ENCODE results near the gene C17orf50.

The C17orf50 gene

GRCh38 chr17:35786941-35787432, 26.3 kb downstream of the C17orf50 start:
- DNase-seq (ENCODE audit: low read depth, low spot score): no peak
- H3K4me1 ChIP-seq (ENCODE audit: insufficient read depth, insufficient read length): no peaks in the 10 kb centered on the region
- no peaks in the 10 kb centered on the region for H3K27me3 ChIP-seq (ENCODE audit: insufficient read depth, insufficient read length)
- no peaks in the 10 kb centered on the region for H3K36me3 ChIP-seq (ENCODE audit: insufficient read depth, insufficient read length, low read length)
- no peak overlapping the region for H3K9ac ChIP-seq (ENCODE audit: insufficient read length, low read depth)
- TF ChIP-seq YY1 (IDR thresholded peaks at IDR 0.05; ENCODE audit: insufficient read depth, insufficient read length) (no peak), SUZ12 (IDR thresholded peaks at IDR 0.05; ENCODE audit: extremely low read depth, insufficient read depth, insufficient read length) (no peak), ZNF274 (IDR thresholded peaks at IDR 0.05; ENCODE audit: low read depth, low read length) (no peak)
- no peak overlapping the region for H3K4me3 ChIP-seq (ENCODE audit: insufficient read length, low read depth)
- H3K9me3 ChIP-seq (ENCODE audit: insufficient read depth, low read length): no peaks in the 10 kb centered on the region

GRCh38 chr17:35788477-35789368, 28.0 kb downstream of the C17orf50 start:
- no peak for TF ChIP-seq ZNF274 (IDR thresholded peaks at IDR 0.05; ENCODE audit: low read depth, low read length)
- no peak for TF ChIP-seq YY1 (IDR thresholded peaks at IDR 0.05; ENCODE audit: insufficient read depth, insufficient read length)
- TF ChIP-seq SUZ12 (IDR thresholded peaks at IDR 0.05; ENCODE audit: extremely low read depth, insufficient read depth, insufficient read length): no peak
- H3K4me3 ChIP-seq (ENCODE audit: insufficient read length, low read depth): no peak overlapping the region
- H3K9me3 ChIP-seq (ENCODE audit: insufficient read depth, low read length): no peaks in the 10 kb centered on the region
- peaks cover 6% of the 10 kb centered on the region for H3K27me3 ChIP-seq (ENCODE audit: insufficient read depth, insufficient read length)
- H3K4me1 ChIP-seq (ENCODE audit: insufficient read depth, insufficient read length): no peaks in the 10 kb centered on the region
- no peak overlapping the region for H3K9ac ChIP-seq (ENCODE audit: insufficient read length, low read depth)
- DNase-seq (ENCODE audit: low read depth, low spot score): no peak
- no peaks in the 10 kb centered on the region for H3K36me3 ChIP-seq (ENCODE audit: insufficient read depth, insufficient read length, low read length)

GRCh38 chr17:35790841-35791240, 30.2 kb downstream of the C17orf50 start:
- Histone ChIP-seq H3K36me3 (ENCODE audit: insufficient read depth, insufficient read length, low read length) (no peaks in the 10 kb centered on the region), H3K4me1 (ENCODE audit: insufficient read depth, insufficient read length) (peaks cover 1% of the 10 kb centered on the region), H3K27me3 (ENCODE audit: insufficient read depth, insufficient read length) (peaks cover 27% of the 10 kb centered on the region), H3K4me3 (ENCODE audit: insufficient read length, low read depth) (no peak overlapping the region), H3K9ac (ENCODE audit: insufficient read length, low read depth) (no peak overlapping the region), H3K9me3 (ENCODE audit: insufficient read depth, low read length) (no peaks in the 10 kb centered on the region)
- TF ChIP-seq SUZ12 (IDR thresholded peaks at IDR 0.05; ENCODE audit: extremely low read depth, insufficient read depth, insufficient read length) (no peak), YY1 (IDR thresholded peaks at IDR 0.05; ENCODE audit: insufficient read depth, insufficient read length) (no peak), ZNF274 (IDR thresholded peaks at IDR 0.05; ENCODE audit: low read depth, low read length) (no peak)
- no peak for DNase-seq (ENCODE audit: low read depth, low spot score)

GRCh38 chr17:35791681-35792350, 31.1 kb downstream of the C17orf50 start:
- TF ChIP-seq ZNF274 (IDR thresholded peaks at IDR 0.05; ENCODE audit: low read depth, low read length) (no peak), YY1 (IDR thresholded peaks at IDR 0.05; ENCODE audit: insufficient read depth, insufficient read length) (no peak), SUZ12 (IDR thresholded peaks at IDR 0.05; ENCODE audit: extremely low read depth, insufficient read depth, insufficient read length) (no peak)
- H3K4me1 ChIP-seq (ENCODE audit: insufficient read depth, insufficient read length): peaks cover 1% of the 10 kb centered on the region
- H3K36me3 ChIP-seq (ENCODE audit: insufficient read depth, insufficient read length, low read length): no peaks in the 10 kb centered on the region
- no peak overlapping the region for H3K9ac ChIP-seq (ENCODE audit: insufficient read length, low read depth)
- no peak for DNase-seq (ENCODE audit: low read depth, low spot score)
- no peak overlapping the region for H3K4me3 ChIP-seq (ENCODE audit: insufficient read length, low read depth)
- peaks cover 37% of the 10 kb centered on the region for H3K27me3 ChIP-seq (ENCODE audit: insufficient read depth, insufficient read length)
- H3K9me3 ChIP-seq (ENCODE audit: insufficient read depth, low read length): no peaks in the 10 kb centered on the region

- Histone ChIP-seq H3K4me3 (ENCODE audit: insufficient read length, low read depth) (no peak overlapping the region), H3K27me3 (ENCODE audit: insufficient read depth, insufficient read length) (peaks cover 50% of the 10 kb centered on the region), H3K36me3 (ENCODE audit: insufficient read depth, insufficient read length, low read length) (no peaks in the 10 kb centered on the region), H3K9ac (ENCODE audit: insufficient read length, low read depth) (no peak overlapping the region), H3K4me1 (ENCODE audit: insufficient read depth, insufficient read length) (peaks cover 1% of the 10 kb centered on the region), H3K9me3 (ENCODE audit: insufficient read depth, low read length) (no peaks in the 10 kb centered on the region)
- no peak for DNase-seq (ENCODE audit: low read depth, low spot score)
- TF ChIP-seq ZNF274 (IDR thresholded peaks at IDR 0.05; ENCODE audit: low read depth, low read length) (no peak), YY1 (IDR thresholded peaks at IDR 0.05; ENCODE audit: insufficient read depth, insufficient read length) (no peak), SUZ12 (IDR thresholded peaks at IDR 0.05; ENCODE audit: extremely low read depth, insufficient read depth, insufficient read length) (no peak)
These were observed 32.6 kb downstream of the C17orf50 start for GRCh38 chr17:35793257-35793656.

GRCh38 chr17:35795007-35795870, 34.6 kb downstream of the C17orf50 start, which contains the start of gene MMP28:
Gene MMP28 (minus strand): TSS chr17:35795641. CDS start chr17:35795377, 264 bp downstream.
- Histone ChIP-seq H3K9ac (ENCODE audit: insufficient read length, low read depth) (peak within 1 kb of the TSS; percentile 47), H3K4me3 (ENCODE audit: insufficient read length, low read depth) (peak within 1 kb of the TSS; percentile 57), H3K36me3 (ENCODE audit: insufficient read depth, insufficient read length, low read length) (no peaks in the 10 kb centered on the region), H3K4me1 (ENCODE audit: insufficient read depth, insufficient read length) (peaks cover 1% of the 10 kb centered on the region), H3K9me3 (ENCODE audit: insufficient read depth, low read length) (no peaks in the 10 kb centered on the region), H3K27me3 (ENCODE audit: insufficient read depth, insufficient read length) (peaks cover 51% of the 10 kb centered on the region)
- no peak for TF ChIP-seq ZNF274 (IDR thresholded peaks at IDR 0.05; ENCODE audit: low read depth, low read length)
- no peak for TF ChIP-seq SUZ12 (IDR thresholded peaks at IDR 0.05; ENCODE audit: extremely low read depth, insufficient read depth, insufficient read length)
- no peak for TF ChIP-seq YY1 (IDR thresholded peaks at IDR 0.05; ENCODE audit: insufficient read depth, insufficient read length)
- no peak for DNase-seq (ENCODE audit: low read depth, low spot score)
